ENCODE measurements around the gene KHDC1L.
A peak's percentile ranks its signal among the peaks of the same experiment; 100 is the strongest.
"Not testable (repeated sequence)": the region's sequence is repeated elsewhere in the genome, so short reads cannot be mapped to it uniquely, and the experiment has no call there.

The KHDC1L gene

GRCh38 chr6:73225396-73225795 lies at the start of gene KHDC1L:
Gene KHDC1L, minus strand, starts transcription at chr6:73225496. Its CDS starts 88 bp downstream, at chr6:73225408.
- DNase-seq = no peak

GRCh38 chr6:73269296-73269695 lies 44.0 kb upstream of the KHDC1L start:
- DNase-seq = not testable (repeated sequence)

- not testable (repeated sequence) for DNase-seq
These were observed 43.6 kb upstream of the KHDC1L start for GRCh38 chr6:73268896-73269295.

- no peak for DNase-seq
These were observed 39.1 kb upstream of the KHDC1L start for GRCh38 chr6:73264446-73264845.

- peak in 1 of 2 experiments; percentile 39 for DNase-seq
These were observed 38.2 kb upstream of the KHDC1L start for GRCh38 chr6:73263570-73263909.

- DNase-seq = peak; percentile 60 to 83
These were observed 37.6 kb upstream of the KHDC1L start, which contains the start of gene KHDC1 for GRCh38 chr6:73262671-73263569. Gene KHDC1, minus strand, starts transcription at chr6:73263196. Its CDS starts 20,679 bp downstream, at chr6:73242517.

GRCh38 chr6:73258721-73259120 lies 33.4 kb upstream of the KHDC1L start:
- no peak for DNase-seq

- not testable (repeated sequence) for DNase-seq
These were observed 29.0 kb upstream of the KHDC1L start for GRCh38 chr6:73254323-73254722.

GRCh38 chr6:73252703-73253102 lies 27.4 kb upstream of the KHDC1L start:
- no peak for DNase-seq

GRCh38 chr6:73250016-73250415 lies 24.7 kb upstream of the KHDC1L start:
- no peak for DNase-seq

- peak; percentile 81 to 93 for DNase-seq
These were observed 23.1 kb upstream of the KHDC1L start for GRCh38 chr6:73248192-73248903.

- DNase-seq = no peak
These were observed 16.7 kb upstream of the KHDC1L start for GRCh38 chr6:73242001-73242400.

- DNase-seq = no peak
These were observed 15.4 kb upstream of the KHDC1L start for GRCh38 chr6:73240730-73241129.

GRCh38 chr6:73236144-73236750 lies 11.0 kb upstream of the KHDC1L start:
- DNase-seq = no peak

GRCh38 chr6:73234733-73235132 lies 9.4 kb upstream of the KHDC1L start:
- DNase-seq = no peak

- not testable (repeated sequence) for DNase-seq
These were observed 8.7 kb upstream of the KHDC1L start for GRCh38 chr6:73233971-73234370.

GRCh38 chr6:73233048-73233447 lies 7.8 kb upstream of the KHDC1L start:
- no peak for DNase-seq

GRCh38 chr6:73231986-73232391 lies 6.7 kb upstream of the KHDC1L start:
- no peak for DNase-seq

GRCh38 chr6:73227606-73228255 lies 2.4 kb upstream of the KHDC1L start:
- no peak for DNase-seq

GRCh38 chr6:73216859-73217258 lies 8.4 kb downstream of the KHDC1L start:
- no peak for DNase-seq

GRCh38 chr6:73209117-73209516 lies 16.2 kb downstream of the KHDC1L start:
- no peak for DNase-seq

- peak in 1 of 2 experiments; percentile 4 for DNase-seq
These were observed 18.0 kb downstream of the KHDC1L start for GRCh38 chr6:73207221-73207837.
